T-helper 1 cell (primary cell): Measurements from ENCODE around the gene THAP10.

Experiments used
- DNase-seq, 5 donors: peaks; one replicate each; pipeline ENCODE4 v3.0.0-alpha.2; 2012 to 2020

THAP10 gene

GRCh38 chr15:70853318-70853972 is 38.8 kb downstream of the THAP10 start:
- no peak for DNase-seq

- no peak for DNase-seq
These were observed 39.5 kb downstream of the THAP10 start for GRCh38 chr15:70852501-70853317.

GRCh38 chr15:70851889-70852288 is 40.3 kb downstream of the THAP10 start:
- no peak for DNase-seq

GRCh38 chr15:70845602-70846360 is 46.5 kb downstream of the THAP10 start:
- no peak for DNase-seq

GRCh38 chr15:70837476-70837875 is 54.8 kb downstream of the THAP10 start:
- DNase-seq, result no peak

GRCh38 chr15:70835841-70836240 is 56.4 kb downstream of the THAP10 start:
- no peak for DNase-seq

GRCh38 chr15:70835415-70835814 is 56.8 kb downstream of the THAP10 start:
- DNase-seq, result no peak

- no peak for DNase-seq
These were observed 57.2 kb downstream of the THAP10 start for GRCh38 chr15:70834999-70835398.

- no peak for DNase-seq
These were observed 58.1 kb downstream of the THAP10 start for GRCh38 chr15:70833861-70834765.

GRCh38 chr15:70833422-70833821 is 58.8 kb downstream of the THAP10 start:
- DNase-seq, result no peak

- no peak for DNase-seq
These were observed 60.1 kb downstream of the THAP10 start for GRCh38 chr15:70832176-70832575.
